Fibroblast of pulmonary artery (primary cell): ENCODE results near the gene M1AP.

ENCODE experiments used
- DNase-seq: peaks from one replicate; pipeline ENCODE4 v3.0.0-alpha.2; 2010; ENCODE audit warnings: low read depth
- H3K4me3 ChIP-seq: replicated peaks from 2 replicates; pipeline ENCODE4 v1.5.1; 2011; ENCODE audit warnings: low read depth, mild to moderate bottlenecking, control low read depth, low read length, moderate library complexity
- TF ChIP-seq, protein P1 (sequence below): IDR thresholded peaks from 2 replicates; pipeline ENCODE4 v1.5.1; 2011; ENCODE audit warnings: mild to moderate bottlenecking, control low read depth, low read length, inconsistent platforms; ENCODE audit errors: missing control alignments

The M1AP gene

DNA sequence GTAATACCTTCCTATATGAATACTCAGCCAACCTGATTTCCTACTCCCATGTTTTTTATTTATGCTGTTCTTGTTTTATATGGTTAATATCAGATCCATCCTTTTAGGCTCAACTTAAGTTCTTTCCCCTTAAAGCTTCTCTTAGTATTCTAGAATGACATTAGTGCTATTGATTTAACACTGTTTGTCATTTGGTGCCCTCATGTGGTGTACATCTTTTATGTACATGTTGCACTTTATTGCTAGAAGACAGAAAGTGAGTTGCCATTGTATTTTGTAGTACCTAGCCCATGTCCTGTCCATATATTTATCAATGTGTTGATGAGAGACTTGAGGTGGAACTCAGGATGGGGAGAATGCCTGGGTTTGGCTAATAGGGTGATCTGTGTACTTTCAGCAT, 115.9 kb downstream of the M1AP start:
- TF ChIP-seq, protein P1, sequence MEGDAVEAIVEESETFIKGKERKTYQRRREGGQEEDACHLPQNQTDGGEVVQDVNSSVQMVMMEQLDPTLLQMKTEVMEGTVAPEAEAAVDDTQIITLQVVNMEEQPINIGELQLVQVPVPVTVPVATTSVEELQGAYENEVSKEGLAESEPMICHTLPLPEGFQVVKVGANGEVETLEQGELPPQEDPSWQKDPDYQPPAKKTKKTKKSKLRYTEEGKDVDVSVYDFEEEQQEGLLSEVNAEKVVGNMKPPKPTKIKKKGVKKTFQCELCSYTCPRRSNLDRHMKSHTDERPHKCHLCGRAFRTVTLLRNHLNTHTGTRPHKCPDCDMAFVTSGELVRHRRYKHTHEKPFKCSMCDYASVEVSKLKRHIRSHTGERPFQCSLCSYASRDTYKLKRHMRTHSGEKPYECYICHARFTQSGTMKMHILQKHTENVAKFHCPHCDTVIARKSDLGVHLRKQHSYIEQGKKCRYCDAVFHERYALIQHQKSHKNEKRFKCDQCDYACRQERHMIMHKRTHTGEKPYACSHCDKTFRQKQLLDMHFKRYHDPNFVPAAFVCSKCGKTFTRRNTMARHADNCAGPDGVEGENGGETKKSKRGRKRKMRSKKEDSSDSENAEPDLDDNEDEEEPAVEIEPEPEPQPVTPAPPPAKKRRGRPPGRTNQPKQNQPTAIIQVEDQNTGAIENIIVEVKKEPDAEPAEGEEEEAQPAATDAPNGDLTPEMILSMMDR = peak; percentile 36
- no peak overlapping the region for H3K4me3 ChIP-seq
- DNase-seq = peak; percentile 72

DNA sequence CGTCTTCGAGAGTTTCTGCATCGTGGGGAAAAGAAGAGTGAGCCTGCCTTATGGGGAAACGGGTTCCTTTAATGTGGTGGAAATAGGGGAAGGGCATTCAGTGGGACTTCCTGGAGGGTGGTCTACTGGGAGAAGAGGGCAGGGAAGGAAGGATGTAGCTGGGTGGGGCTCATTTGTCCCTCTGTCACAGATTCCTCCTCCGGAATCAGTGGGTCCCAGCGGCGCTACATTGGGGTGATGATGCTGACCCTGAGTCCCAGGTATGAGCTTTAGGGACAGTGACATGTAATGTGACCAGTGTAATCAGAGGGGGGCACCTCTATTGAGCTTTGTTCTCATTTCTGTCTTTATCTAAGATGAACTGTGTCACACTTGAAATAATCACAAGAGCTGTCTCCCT, 116.5 kb downstream of the M1AP start:
- DNase-seq = no peak
- no peak overlapping the region for H3K4me3 ChIP-seq
- TF ChIP-seq, protein P1 = no peak

DNA sequence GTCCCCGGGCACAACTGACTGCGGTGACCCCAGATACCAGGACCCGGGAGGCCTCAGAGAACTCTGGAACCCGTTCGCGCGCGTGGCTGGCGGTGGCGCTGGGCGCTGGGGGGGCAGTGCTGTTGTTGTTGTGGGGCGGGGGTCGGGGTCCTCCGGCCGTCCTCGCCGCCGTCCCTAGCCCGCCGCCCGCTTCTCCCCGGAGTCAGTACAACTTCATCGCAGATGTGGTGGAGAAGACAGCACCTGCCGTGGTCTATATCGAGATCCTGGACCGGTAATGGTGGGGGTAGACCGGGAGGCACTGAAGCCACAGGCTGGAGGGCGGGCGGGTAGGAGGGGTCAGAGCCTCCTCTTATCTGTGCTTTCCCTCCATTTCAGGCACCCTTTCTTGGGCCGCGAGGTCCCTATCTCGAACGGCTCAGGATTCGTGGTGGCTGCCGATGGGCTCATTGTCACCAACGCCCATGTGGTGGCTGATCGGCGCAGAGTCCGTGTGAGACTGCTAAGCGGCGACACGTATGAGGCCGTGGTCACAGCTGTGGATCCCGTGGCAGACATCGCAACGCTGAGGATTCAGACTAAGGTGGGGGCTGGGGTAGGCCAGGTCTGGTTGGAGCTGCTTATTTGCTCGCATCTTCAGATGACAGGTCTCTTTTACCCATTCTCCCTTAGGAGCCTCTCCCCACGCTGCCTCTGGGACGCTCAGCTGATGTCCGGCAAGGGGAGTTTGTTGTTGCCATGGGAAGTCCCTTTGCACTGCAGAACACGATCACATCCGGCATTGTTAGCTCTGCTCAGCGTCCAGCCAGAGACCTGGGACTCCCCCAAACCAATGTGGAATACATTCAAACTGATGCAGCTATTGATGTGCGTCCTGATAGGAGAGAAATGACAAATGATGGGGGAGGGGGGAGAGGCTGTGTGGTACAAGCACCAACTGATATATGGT, 117.6 kb downstream of the M1AP start:
- peak; percentile 54 for DNase-seq
- TF ChIP-seq, protein P1 = no peak
- peak overlapping the region; percentile 98 for H3K4me3 ChIP-seq

DNA sequence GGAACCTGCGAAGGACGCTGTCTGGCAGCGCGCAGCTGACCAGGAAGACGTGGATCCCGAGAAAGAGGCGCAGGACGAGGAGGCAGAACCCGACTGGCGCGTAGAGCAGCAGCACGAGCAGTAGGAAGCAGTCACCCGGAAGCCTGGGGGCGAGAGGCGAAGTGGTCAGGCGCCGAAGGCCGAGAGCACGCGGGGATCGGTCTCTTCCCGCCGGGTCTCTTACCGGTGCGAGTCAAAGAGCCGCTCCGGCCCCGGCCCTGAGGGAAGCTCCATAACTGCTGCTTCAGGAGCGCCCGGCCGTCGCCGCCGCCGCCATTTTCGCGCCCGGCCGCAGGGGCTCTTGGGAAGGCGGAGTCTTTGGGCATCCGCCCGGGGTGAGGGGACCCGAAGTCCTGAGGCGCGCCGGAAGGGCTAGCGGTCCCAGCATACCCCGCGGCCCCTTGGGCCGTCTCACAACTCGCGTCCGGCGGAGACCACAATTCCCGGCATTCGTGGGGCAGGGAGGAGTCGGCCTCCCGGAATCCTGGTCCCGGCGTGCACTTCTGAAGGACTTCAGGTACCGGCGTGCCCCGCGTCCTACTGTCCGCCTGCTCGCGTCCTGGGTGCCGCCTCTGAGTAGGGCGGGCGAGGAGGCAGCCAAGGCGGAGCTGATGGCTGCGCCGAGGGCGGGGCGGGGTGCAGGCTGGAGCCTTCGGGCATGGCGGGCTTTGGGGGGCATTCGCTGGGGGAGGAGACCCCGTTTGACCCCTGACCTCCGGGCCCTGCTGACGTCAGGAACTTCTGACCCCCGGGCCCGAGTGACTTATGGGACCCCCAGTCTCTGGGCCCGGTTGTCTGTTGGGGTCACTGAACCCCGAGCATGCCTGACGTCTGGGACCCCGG, 118.5 kb downstream of the M1AP start, which contains the start of the genes AUP1 and HTRA2:
Gene AUP1 (minus strand): TSS at position 350 of the 882 bp plus-strand sequence. CDS start 77 bp downstream, at position 273.
Gene HTRA2 (plus strand): TSS at position 577 of the 882 bp plus-strand sequence. CDS start 74 bp downstream, at position 651.
- TF ChIP-seq, protein P1 = no peak
- peak; percentile 99 for DNase-seq
- H3K4me3 ChIP-seq = peak within 1 kb of the TSS; percentile 98

DNA sequence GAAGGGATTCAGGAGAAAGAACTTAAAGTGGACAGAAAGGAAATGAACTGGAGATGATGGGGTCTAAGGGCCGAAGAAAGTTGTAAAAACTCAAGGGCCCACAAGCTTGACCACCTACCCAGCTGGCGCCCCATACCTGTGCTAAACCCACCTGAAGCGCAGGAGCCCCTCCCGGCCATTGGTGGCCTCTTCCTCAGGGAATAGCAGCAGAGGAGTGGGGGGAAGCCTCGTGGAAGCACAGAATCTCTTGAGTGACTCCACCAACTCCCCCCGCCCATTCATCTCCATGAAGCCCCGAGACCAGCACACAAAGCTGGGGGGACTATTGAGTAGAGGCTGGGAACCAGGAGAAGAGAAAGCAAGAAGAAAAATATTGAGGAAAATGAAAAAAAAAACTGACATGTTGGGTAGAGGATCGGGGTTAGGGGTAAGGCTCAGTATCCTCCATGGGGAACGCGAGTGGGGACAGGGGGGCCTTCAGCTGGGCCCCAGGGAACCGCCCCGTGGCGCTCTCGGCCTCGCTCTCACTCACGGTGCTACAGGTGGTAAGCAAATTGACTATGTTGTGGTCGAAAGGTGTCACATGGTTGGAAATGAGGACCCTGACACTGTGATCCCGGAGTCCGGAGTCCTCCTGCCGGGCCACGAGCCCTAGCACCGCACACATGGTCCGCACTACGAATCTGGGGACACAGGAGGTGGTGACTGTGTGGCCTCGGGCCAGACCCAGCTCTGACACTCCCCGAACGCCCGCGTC, 119.4 kb downstream of the M1AP start:
- DNase-seq = no peak
- peak overlapping the region; percentile 98 for H3K4me3 ChIP-seq
- TF ChIP-seq, protein P1 = no peak

DNA sequence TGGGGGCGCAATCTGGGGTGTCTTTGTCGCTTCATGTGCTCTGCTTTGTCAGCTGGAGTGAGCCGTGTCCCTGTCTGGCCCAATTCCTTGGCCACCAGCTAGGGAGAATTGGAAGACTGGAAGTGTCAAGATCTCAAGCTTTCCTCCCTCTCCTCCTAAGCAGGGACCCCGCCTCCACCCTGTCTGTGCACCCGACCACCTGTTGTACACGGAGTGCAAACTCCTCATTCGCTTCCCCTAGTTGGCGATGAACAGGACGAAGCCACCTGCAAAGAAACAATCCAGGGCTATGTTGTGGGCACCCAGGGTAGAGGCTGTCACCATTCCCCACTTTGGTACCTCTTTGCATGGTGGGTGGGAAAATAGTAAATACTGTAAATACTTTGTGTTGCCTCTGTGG, 120.4 kb downstream of the M1AP start:
- TF ChIP-seq, protein P1 = no peak
- no peak for DNase-seq
- H3K4me3 ChIP-seq = no peak overlapping the region
